ENCODE data around the gene HSPA12B.

HSPA12B gene

GRCh38 chr20:3800256-3800877, 67.9 kb downstream of the HSPA12B start:
- Histone ChIP-seq H3K4me3 (ENCODE audit: low read depth, low read length, poor library complexity, severe bottlenecking) (peak overlapping the region; percentile 23), H3K27ac (ENCODE audit: low read depth, low read length, poor library complexity, severe bottlenecking) (peak overlapping the region; percentile 95), H2AFZ (ENCODE audit: low read length) (no peak overlapping the region), H3K79me2 (ENCODE audit: insufficient read depth, low read length) (0 out of 2 replicates have a peak, but pooled peaks cover 6% of the 10 kb centered on the region), H3K9me2 (ENCODE audit: low read depth, low read length) (no peaks in the 10 kb centered on the region), H3K9me3 (ENCODE audit: low read length) (no peaks in the 10 kb centered on the region), H3K4me1 (ENCODE audit: insufficient read depth, low read length, severe bottlenecking) (peaks cover 36% of the 10 kb centered on the region), H3K4me2 (ENCODE audit: low read length) (peak overlapping the region; percentile 95), H3F3A (ENCODE audit: insufficient read depth, low read length) (no peaks in the 10 kb centered on the region), H4K20me1 (ENCODE audit: insufficient read depth, low read length) (no peaks in the 10 kb centered on the region), H3K36me3 (ENCODE audit: insufficient read depth, low read length) (peaks cover 54% of the 10 kb centered on the region), H3K9ac (ENCODE audit: low read length) (peak overlapping the region; percentile 19; the same call in 1 of the 2 replicates), H3K27me3 (ENCODE audit: insufficient read depth, low read length) (no peaks in the 10 kb centered on the region)
- TF ChIP-seq EZH2 (IDR thresholded peaks at IDR 0.05; ENCODE audit: borderline replicate concordance, low read length): no peak
- no peak for TF ChIP-seq CTCF (IDR thresholded peaks at IDR 0.05; ENCODE audit: low read length)

- H3K36me3 ChIP-seq (ENCODE audit: insufficient read depth, low read length): peaks cover 59% of the 10 kb centered on the region
- no peak overlapping the region for H3K4me3 ChIP-seq (ENCODE audit: low read depth, low read length, poor library complexity, severe bottlenecking)
- no peak overlapping the region for H3K9ac ChIP-seq (ENCODE audit: low read length)
- no peaks in the 10 kb centered on the region for H4K20me1 ChIP-seq (ENCODE audit: insufficient read depth, low read length)
- H3K9me3 ChIP-seq (ENCODE audit: low read length): no peaks in the 10 kb centered on the region
- no peak overlapping the region for H3K4me2 ChIP-seq (ENCODE audit: low read length)
- peak overlapping the region; percentile 95 for H3K27ac ChIP-seq (ENCODE audit: low read depth, low read length, poor library complexity, severe bottlenecking)
- H3F3A ChIP-seq (ENCODE audit: insufficient read depth, low read length): no peaks in the 10 kb centered on the region
- 0 out of 2 replicates have a peak, but pooled peaks cover 6% of the 10 kb centered on the region for H3K79me2 ChIP-seq (ENCODE audit: insufficient read depth, low read length)
- no peaks in the 10 kb centered on the region for H3K9me2 ChIP-seq (ENCODE audit: low read depth, low read length)
- no peak overlapping the region for H2AFZ ChIP-seq (ENCODE audit: low read length)
- H3K27me3 ChIP-seq (ENCODE audit: insufficient read depth, low read length): no peaks in the 10 kb centered on the region
- TF ChIP-seq CTCF (IDR thresholded peaks at IDR 0.05; ENCODE audit: low read length): no peak
- no peak for TF ChIP-seq EZH2 (IDR thresholded peaks at IDR 0.05; ENCODE audit: borderline replicate concordance, low read length)
- H3K4me1 ChIP-seq (ENCODE audit: insufficient read depth, low read length, severe bottlenecking): peaks cover 35% of the 10 kb centered on the region
Observed at GRCh38 chr20:3800878-3801260, 68.4 kb downstream of the HSPA12B start.

- Histone ChIP-seq H3K9me3 (ENCODE audit: low read length) (no peaks in the 10 kb centered on the region), H3K4me1 (ENCODE audit: insufficient read depth, low read length, severe bottlenecking) (peaks cover 35% of the 10 kb centered on the region)
Observed at GRCh38 chr20:3801299-3801698, 68.8 kb downstream of the HSPA12B start.

More at GRCh38 chr20:3801299-3801698, 68.8 kb downstream of the HSPA12B start:
- no peaks in the 10 kb centered on the region for H3F3A ChIP-seq (ENCODE audit: insufficient read depth, low read length)
- peaks cover 64% of the 10 kb centered on the region for H3K36me3 ChIP-seq (ENCODE audit: insufficient read depth, low read length)
- no peak overlapping the region for H3K4me3 ChIP-seq (ENCODE audit: low read depth, low read length, poor library complexity, severe bottlenecking)
- H3K27me3 ChIP-seq (ENCODE audit: insufficient read depth, low read length): no peaks in the 10 kb centered on the region
- H3K9me2 ChIP-seq (ENCODE audit: low read depth, low read length): no peaks in the 10 kb centered on the region
- H3K9ac ChIP-seq (ENCODE audit: low read length): no peak overlapping the region
- H3K79me2 ChIP-seq (ENCODE audit: insufficient read depth, low read length): 0 out of 2 replicates have a peak, but pooled peaks cover 6% of the 10 kb centered on the region
- no peak overlapping the region for H3K27ac ChIP-seq (ENCODE audit: low read depth, low read length, poor library complexity, severe bottlenecking)
- no peak overlapping the region for H2AFZ ChIP-seq (ENCODE audit: low read length)
- TF ChIP-seq CTCF (IDR thresholded peaks at IDR 0.05; ENCODE audit: low read length) (no peak), EZH2 (IDR thresholded peaks at IDR 0.05; ENCODE audit: borderline replicate concordance, low read length) (no peak)
- no peak overlapping the region for H3K4me2 ChIP-seq (ENCODE audit: low read length)
- no peaks in the 10 kb centered on the region for H4K20me1 ChIP-seq (ENCODE audit: insufficient read depth, low read length)
